HepG2 (cell line): ENCODE results near the gene NME8. TPM values are rescaled to one million over a fixed set of nuclear protein-coding genes. Genes with fewer than 3 reads are reported as not detected.
A peak's percentile ranks its signal among the peaks of the same experiment; 100 is the strongest.

Experiments used
- KDM5B ChIP-seq: sonication (generic); formaldehyde crosslinking; IDR thresholded peaks from 2 replicates; pipeline ENCODE4 v1.4.0; 2020; ENCODE audit warnings: missing genetic modification reagents, mild to moderate bottlenecking, borderline replicate concordance
- SP1 ChIP-seq, 2 experiments: fragments of 450-650 bp in 1 of 2; sonication (generic) in 1 of 2; formaldehyde crosslinking in 1 of 2; IDR thresholded peaks; 2 replicates each; pipeline versions ENCODE4 v1.4.0 to v1.6.1; 2016 to 2020; ENCODE audit warnings: missing genetic modification reagents in 1 of 2
- SRY ChIP-seq: sonication (generic); formaldehyde crosslinking; IDR thresholded peaks from 2 replicates; pipeline ENCODE4 v1.8.0; 2022; ENCODE audit warnings: mild to moderate bottlenecking, missing genetic modification reagents
- ZBTB38 ChIP-seq: sonication (generic); formaldehyde crosslinking; IDR thresholded peaks from 2 replicates; pipeline ENCODE4 v1.5.1; 2020; ENCODE audit warnings: mild to moderate bottlenecking, missing genetic modification reagents
- ZNF468 ChIP-seq: sonication (generic); formaldehyde crosslinking; IDR thresholded peaks from 2 replicates; pipeline ENCODE4 v1.8.0; 2022; ENCODE audit warnings: mild to moderate bottlenecking, moderate library complexity, missing genetic modification reagents
- ZNF749 ChIP-seq: sonication (generic); formaldehyde crosslinking; IDR thresholded peaks from 2 replicates; pipeline ENCODE4 v1.8.0; 2022; ENCODE audit warnings: mild to moderate bottlenecking, missing genetic modification reagents, moderate library complexity, borderline replicate concordance
- polyA plus RNA-seq, 8 experiments: library from polyadenylated mRNA; depleted of rRNA in 3 of 8; stranded (reverse) in 7 of 8; unstranded in 1 of 8; fragments of >200 nt; fragmentation: Illumina TruSeq in 4 of 8; extraction: Trizol in 4 of 8; gene quantifications; 2 replicates each; pipeline versions ENCODE4 v1.2.1 to v1.2.3, GENCODE V29; 2011 to 2016; ENCODE audit warnings: low read depth in 4 of 8, missing spikeins in 1 of 8, mixed read lengths in 1 of 8; ENCODE audit not compliant: insufficient read depth in 1 of 8
- total RNA-seq, 5 experiments: library from RNA; depleted of rRNA; stranded (reverse); fragments of >200 nt; fragmentation: Illumina TruSeq; extraction: Trizol; gene quantifications; 2 replicates each; pipeline ENCODE4 v1.2.3, GENCODE V29; 2016; ENCODE audit warnings: low read depth in 1 of 5
- TF ChIP-seq, protein P1 (sequence below): sonication (generic); formaldehyde crosslinking; IDR thresholded peaks from 2 replicates; pipeline ENCODE4 v1.5.0; 2020; ENCODE audit warnings: missing genetic modification reagents
- TF ChIP-seq, protein P2 (sequence below), 2 experiments: sonication (generic) in 1 of 2; formaldehyde crosslinking in 1 of 2; IDR thresholded peaks; 2 replicates each; pipeline versions ENCODE4 v1.6.1 to v1.9.0; 2014 to 2022; ENCODE audit warnings: antibody characterized with exemption in 1 of 2, borderline replicate concordance in 1 of 2, inconsistent platforms in 1 of 2, low read depth in 1 of 2, missing genetic modification reagents in 1 of 2
- TF ChIP-seq, protein P3 (sequence below): sonication (generic); formaldehyde crosslinking; IDR thresholded peaks from 2 replicates; pipeline ENCODE4 v1.5.1; 2020; ENCODE audit warnings: missing genetic modification reagents, mild to moderate bottlenecking, borderline replicate concordance
- TF ChIP-seq, protein P4 (sequence below): sonication (generic); formaldehyde crosslinking; IDR thresholded peaks from 2 replicates; pipeline ENCODE4 v1.5.1; 2020; ENCODE audit warnings: missing genetic modification reagents, mild to moderate bottlenecking, borderline replicate concordance
- TF ChIP-seq, protein P5 (sequence below): sonication (generic); formaldehyde crosslinking; IDR thresholded peaks from 2 replicates; pipeline ENCODE4 v1.8.0; 2023; ENCODE audit warnings: mild to moderate bottlenecking, missing genetic modification reagents
- TF ChIP-seq, protein P6 (sequence below): sonication (generic); formaldehyde crosslinking; IDR thresholded peaks from 2 replicates; pipeline ENCODE4 v1.8.0; 2022; ENCODE audit warnings: missing genetic modification reagents, mild to moderate bottlenecking, inconsistent platforms, borderline replicate concordance

NME8 gene
- total and polyA plus RNA-seq, 2 of the 13 experiments (the other 11 are each of a cell fraction or from before 2014, with no cell fraction given): not detected

DNA sequence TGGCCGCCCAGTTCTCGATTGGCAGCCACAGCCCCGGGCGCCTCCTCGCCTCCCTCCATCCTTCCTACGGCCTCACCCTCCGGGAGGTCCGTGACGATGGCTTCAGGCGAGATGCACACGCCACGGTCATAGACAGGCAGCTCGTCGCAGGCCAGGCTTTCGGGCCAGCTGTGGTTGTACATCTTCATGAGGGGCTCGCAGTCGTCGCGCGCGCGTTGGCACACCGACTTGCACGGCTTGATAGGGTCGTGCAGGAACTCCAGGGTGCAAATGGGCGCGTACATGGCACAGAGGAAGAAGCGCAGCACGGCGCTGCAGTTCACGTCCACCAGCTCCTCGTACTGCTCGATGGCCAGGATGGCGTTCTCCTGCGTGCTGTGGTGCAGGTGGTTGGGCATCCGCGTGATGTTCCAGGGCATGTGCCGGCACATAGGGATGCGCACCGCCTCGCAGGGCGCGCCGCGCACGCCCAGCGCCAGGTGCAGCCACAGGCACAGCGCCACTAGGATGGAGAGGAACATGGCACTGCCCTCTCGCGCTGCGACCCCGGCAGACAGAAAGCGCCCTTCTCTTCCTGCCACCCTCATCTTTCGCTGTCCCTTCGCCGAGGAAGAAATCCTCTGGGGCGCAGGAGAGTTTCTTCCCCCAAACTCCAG, 67.7 kb downstream of the NME8 start (continued):
- TF ChIP-seq, protein P1, sequence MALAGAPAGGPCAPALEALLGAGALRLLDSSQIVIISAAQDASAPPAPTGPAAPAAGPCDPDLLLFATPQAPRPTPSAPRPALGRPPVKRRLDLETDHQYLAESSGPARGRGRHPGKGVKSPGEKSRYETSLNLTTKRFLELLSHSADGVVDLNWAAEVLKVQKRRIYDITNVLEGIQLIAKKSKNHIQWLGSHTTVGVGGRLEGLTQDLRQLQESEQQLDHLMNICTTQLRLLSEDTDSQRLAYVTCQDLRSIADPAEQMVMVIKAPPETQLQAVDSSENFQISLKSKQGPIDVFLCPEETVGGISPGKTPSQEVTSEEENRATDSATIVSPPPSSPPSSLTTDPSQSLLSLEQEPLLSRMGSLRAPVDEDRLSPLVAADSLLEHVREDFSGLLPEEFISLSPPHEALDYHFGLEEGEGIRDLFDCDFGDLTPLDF: 0 out of 2 replicates have a peak, but pooled peaks have one; percentile 2
- no peak for TF ChIP-seq SP1 (IDR thresholded peaks at IDR 0.05)
- TF ChIP-seq SP1 (CRISPR knock-in tag; IDR thresholded peaks at IDR 0.05): no peak
- TF ChIP-seq, protein P2, sequence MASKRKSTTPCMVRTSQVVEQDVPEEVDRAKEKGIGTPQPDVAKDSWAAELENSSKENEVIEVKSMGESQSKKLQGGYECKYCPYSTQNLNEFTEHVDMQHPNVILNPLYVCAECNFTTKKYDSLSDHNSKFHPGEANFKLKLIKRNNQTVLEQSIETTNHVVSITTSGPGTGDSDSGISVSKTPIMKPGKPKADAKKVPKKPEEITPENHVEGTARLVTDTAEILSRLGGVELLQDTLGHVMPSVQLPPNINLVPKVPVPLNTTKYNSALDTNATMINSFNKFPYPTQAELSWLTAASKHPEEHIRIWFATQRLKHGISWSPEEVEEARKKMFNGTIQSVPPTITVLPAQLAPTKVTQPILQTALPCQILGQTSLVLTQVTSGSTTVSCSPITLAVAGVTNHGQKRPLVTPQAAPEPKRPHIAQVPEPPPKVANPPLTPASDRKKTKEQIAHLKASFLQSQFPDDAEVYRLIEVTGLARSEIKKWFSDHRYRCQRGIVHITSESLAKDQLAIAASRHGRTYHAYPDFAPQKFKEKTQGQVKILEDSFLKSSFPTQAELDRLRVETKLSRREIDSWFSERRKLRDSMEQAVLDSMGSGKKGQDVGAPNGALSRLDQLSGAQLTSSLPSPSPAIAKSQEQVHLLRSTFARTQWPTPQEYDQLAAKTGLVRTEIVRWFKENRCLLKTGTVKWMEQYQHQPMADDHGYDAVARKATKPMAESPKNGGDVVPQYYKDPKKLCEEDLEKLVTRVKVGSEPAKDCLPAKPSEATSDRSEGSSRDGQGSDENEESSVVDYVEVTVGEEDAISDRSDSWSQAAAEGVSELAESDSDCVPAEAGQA (IDR thresholded peaks at IDR 0.05; ENCODE audit: low read depth): no peak
- TF ChIP-seq, protein P2 (CRISPR knock-in tag; IDR thresholded peaks at IDR 0.05; ENCODE audit: borderline replicate concordance): no peak
- TF ChIP-seq, protein P3, sequence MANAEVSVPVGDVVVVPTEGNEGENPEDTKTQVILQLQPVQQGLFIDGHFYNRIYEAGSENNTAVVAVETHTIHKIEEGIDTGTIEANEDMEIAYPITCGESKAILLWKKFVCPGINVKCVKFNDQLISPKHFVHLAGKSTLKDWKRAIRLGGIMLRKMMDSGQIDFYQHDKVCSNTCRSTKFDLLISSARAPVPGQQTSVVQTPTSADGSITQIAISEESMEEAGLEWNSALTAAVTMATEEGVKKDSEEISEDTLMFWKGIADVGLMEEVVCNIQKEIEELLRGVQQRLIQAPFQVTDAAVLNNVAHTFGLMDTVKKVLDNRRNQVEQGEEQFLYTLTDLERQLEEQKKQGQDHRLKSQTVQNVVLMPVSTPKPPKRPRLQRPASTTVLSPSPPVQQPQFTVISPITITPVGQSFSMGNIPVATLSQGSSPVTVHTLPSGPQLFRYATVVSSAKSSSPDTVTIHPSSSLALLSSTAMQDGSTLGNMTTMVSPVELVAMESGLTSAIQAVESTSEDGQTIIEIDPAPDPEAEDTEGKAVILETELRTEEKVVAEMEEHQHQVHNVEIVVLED (CRISPR knock-in tag): peak; percentile 17; the same call in 1 of the 2 replicates
- TF ChIP-seq, protein P4, sequence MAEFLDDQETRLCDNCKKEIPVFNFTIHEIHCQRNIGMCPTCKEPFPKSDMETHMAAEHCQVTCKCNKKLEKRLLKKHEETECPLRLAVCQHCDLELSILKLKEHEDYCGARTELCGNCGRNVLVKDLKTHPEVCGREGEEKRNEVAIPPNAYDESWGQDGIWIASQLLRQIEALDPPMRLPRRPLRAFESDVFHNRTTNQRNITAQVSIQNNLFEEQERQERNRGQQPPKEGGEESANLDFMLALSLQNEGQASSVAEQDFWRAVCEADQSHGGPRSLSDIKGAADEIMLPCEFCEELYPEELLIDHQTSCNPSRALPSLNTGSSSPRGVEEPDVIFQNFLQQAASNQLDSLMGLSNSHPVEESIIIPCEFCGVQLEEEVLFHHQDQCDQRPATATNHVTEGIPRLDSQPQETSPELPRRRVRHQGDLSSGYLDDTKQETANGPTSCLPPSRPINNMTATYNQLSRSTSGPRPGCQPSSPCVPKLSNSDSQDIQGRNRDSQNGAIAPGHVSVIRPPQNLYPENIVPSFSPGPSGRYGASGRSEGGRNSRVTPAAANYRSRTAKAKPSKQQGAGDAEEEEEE: no peak
- TF ChIP-seq KDM5B (CRISPR knock-in tag): peak; percentile 72; the same call in 1 of the 2 replicates
- peak; percentile 64; the same call in 1 of the 2 replicates for TF ChIP-seq ZNF749 (CRISPR knock-in tag)
- TF ChIP-seq, protein P5, sequence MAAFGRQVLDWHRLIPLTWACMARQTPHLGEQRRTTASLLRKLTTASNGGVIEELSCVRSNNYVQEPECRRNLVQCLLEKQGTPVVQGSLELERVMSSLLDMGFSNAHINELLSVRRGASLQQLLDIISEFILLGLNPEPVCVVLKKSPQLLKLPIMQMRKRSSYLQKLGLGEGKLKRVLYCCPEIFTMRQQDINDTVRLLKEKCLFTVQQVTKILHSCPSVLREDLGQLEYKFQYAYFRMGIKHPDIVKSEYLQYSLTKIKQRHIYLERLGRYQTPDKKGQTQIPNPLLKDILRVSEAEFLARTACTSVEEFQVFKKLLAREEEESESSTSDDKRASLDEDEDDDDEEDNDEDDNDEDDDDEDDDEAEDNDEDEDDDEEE (CRISPR knock-in tag): 0 out of 2 replicates have a peak, but pooled peaks have one; percentile 56
- peak; percentile 91; the same call in 1 of the 2 replicates for TF ChIP-seq ZBTB38 (CRISPR knock-in tag)
- 0 out of 2 replicates have a peak, but pooled peaks have one; percentile 59 for TF ChIP-seq ZNF468 (CRISPR knock-in tag)
- TF ChIP-seq SRY (CRISPR knock-in tag): peak; percentile 70; the same call in 1 of the 2 replicates
- TF ChIP-seq, protein P6, sequence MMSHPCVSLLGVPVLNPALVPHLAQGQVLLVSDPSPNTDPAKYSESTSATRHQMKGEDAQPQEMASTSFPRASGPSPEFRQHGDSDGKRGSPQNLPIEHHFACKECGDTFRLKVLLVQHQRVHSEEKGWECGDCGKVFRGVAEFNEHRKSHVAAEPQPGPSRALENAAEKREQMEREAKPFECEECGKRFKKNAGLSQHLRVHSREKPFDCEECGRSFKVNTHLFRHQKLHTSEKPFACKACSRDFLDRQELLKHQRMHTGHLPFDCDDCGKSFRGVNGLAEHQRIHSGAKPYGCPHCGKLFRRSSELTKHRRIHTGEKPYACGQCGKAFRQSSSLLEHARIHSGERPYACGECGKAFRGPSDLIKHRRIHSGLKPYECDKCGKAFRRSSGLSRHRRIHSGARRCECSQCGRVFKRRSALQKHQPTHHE: no peak
